Endodermal cell (in vitro differentiated cells): ENCODE data around the gene GPR176. TPM values are rescaled to one million over a fixed set of nuclear protein-coding genes. Genes with fewer than 3 reads are reported as not detected.

ENCODE experiments used
- DNase-seq: peaks from one replicate; pipeline ENCODE4 v3.0.0-alpha.2; 2017
- H3K27ac ChIP-seq: 2 replicates; pipeline ENCODE4 v1.5.1; 2013; ENCODE audit warnings: mild to moderate bottlenecking, low read depth, low read length, moderate library complexity
- H3K27me3 ChIP-seq: 2 replicates; pipeline ENCODE4 v1.6.1; 2013; ENCODE audit warnings: mild to moderate bottlenecking, low read length, moderate library complexity; ENCODE audit not compliant: insufficient read depth, control insufficient read depth, poor library complexity, severe bottlenecking
- H3K36me3 ChIP-seq: 2 replicates; pipeline ENCODE4 v1.7.0; 2013; ENCODE audit warnings: mild to moderate bottlenecking, low read length, moderate library complexity; ENCODE audit not compliant: control insufficient read depth, insufficient read depth
- H3K4me1 ChIP-seq: one replicate; pipeline ENCODE4 v1.7.0; 2013; ENCODE audit warnings: low read length; ENCODE audit not compliant: control insufficient read depth, insufficient read depth
- H3K4me3 ChIP-seq: 2 replicates; pipeline ENCODE4 v1.5.1; 2013; ENCODE audit warnings: mild to moderate bottlenecking, low read length, moderate library complexity
- H3K9ac ChIP-seq: 2 replicates; pipeline ENCODE4 v1.6.1; 2013; ENCODE audit warnings: mild to moderate bottlenecking, low read length, moderate library complexity; ENCODE audit not compliant: poor library complexity, severe bottlenecking; ENCODE audit errors: extremely low read depth
- H3K9me3 ChIP-seq: 2 replicates; pipeline ENCODE4 v1.6.1; 2013; ENCODE audit warnings: mild to moderate bottlenecking, low read length, moderate library complexity; ENCODE audit not compliant: control insufficient read depth
- H3K27ac Mint-ChIP-seq: 2 replicates; pipeline ENCODE4 v1.8.0; 2020; ENCODE audit warnings: mixed read lengths
- H3K27me3 Mint-ChIP-seq: 2 replicates; pipeline ENCODE4 v1.8.0; 2021; ENCODE audit warnings: mild to moderate bottlenecking, mixed read lengths; ENCODE audit not compliant: insufficient read depth
- H3K36me3 Mint-ChIP-seq: 2 replicates; pipeline ENCODE4 v1.8.0; 2020; ENCODE audit warnings: low read depth, mixed read lengths
- H3K4me1 Mint-ChIP-seq: 2 replicates; pipeline ENCODE4 v1.8.0; 2020; ENCODE audit warnings: mixed read lengths
- H3K4me3 Mint-ChIP-seq: 2 replicates; pipeline ENCODE4 v1.8.0; 2020; ENCODE audit warnings: mild to moderate bottlenecking, moderate library complexity, mixed read lengths
- H3K9me3 Mint-ChIP-seq: 2 replicates; pipeline ENCODE4 v1.8.0; 2020; ENCODE audit warnings: mild to moderate bottlenecking, mixed read lengths
- CTCF ChIP-seq: fragments of 200-600 bp; sonication (generic); conservative IDR thresholded peaks from 2 replicates; pipeline ENCODE4 v1.5.0; 2021; ENCODE audit warnings: antibody characterized with exemption, mild to moderate bottlenecking
- WGBS, 2 experiments: methylation state at CpG; one replicate each; pipeline versions ENCODE4 v1.1.5 to v1.1.7; 2013; ENCODE audit warnings: missing lambda C conversion rate in 2 of 2, mixed read lengths in 1 of 2; ENCODE audit not compliant: insufficient coverage in 1 of 2, insufficient read length in 1 of 2; 5-methylcytosine and 5-hydroxymethylcytosine counted together
- total RNA-seq, 2 donors: library from RNA; stranded (reverse); fragmentation: NEBNext Ultra II Directional in 1 of 2; extraction: Animal tissue kit (Norgen Biotek cat#: 25700) in 1 of 2; gene quantifications; 2 replicates in 1 of 2; 3 replicates in 1 of 2; pipeline ENCODE4 v1.2.1, GENCODE V29; 2021

GPR176 gene
- total RNA-seq, 2 donors from 2014 or later = 26.0 to 31.1 TPM

DNA sequence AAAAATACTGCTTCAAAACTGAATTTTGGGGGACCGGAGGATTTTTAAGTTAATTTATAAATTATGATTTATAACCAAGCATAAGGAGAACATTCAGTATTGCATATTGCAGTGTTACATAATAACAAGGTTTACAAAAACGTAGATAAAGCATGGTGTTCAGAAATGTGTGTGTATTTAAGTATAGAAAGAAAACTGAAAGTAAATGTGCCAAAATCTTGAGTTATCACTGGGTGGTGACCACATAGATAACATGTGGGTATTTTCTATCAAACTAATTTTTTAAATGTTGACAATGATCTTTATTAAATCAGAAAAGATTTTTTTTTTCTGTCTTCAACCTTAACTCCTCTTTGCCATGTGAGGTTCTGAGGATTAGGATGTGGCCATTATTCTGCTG, 46.5 kb upstream of the GPR176 start:
- Mint-ChIP-seq H3K27me3 (no peaks in the 10 kb centered on the region), H3K4me3 (no peak overlapping the region), H3K27ac (no peak overlapping the region), H3K9me3 (no peaks in the 10 kb centered on the region), H3K4me1 (no peaks in the 10 kb centered on the region), H3K36me3 (peaks cover 47% of the 10 kb centered on the region)
- no peak overlapping the region for H3K27ac ChIP-seq
- H3K27me3 ChIP-seq = no peaks in the 10 kb centered on the region
- H3K9me3 ChIP-seq = no peaks in the 10 kb centered on the region
- WGBS, 2 experiments = 96 to 100% methylated on average over 1 to 2 of the region's 2 CpGs
- TF ChIP-seq CTCF = no peak
- DNase-seq = no peak
- H3K9ac ChIP-seq = no peak overlapping the region
- no peak overlapping the region for H3K4me3 ChIP-seq
- no peaks in the 10 kb centered on the region for H3K4me1 ChIP-seq
- peaks cover 50% of the 10 kb centered on the region for H3K36me3 ChIP-seq

GRCh38 chr15:39963786-39964185, 43.7 kb upstream of the GPR176 start:
- Histone ChIP-seq H3K4me1 (no peaks in the 10 kb centered on the region), H3K4me3 (no peak overlapping the region), H3K36me3 (peaks cover 53% of the 10 kb centered on the region), H3K27ac (no peak overlapping the region), H3K9me3 (no peaks in the 10 kb centered on the region), H3K27me3 (no peaks in the 10 kb centered on the region), H3K9ac (no peak overlapping the region)
- Mint-ChIP-seq H3K9me3 (no peaks in the 10 kb centered on the region), H3K4me1 (no peaks in the 10 kb centered on the region), H3K4me3 (no peak overlapping the region), H3K27ac (no peak overlapping the region), H3K27me3 (no peaks in the 10 kb centered on the region), H3K36me3 (peaks cover 42% of the 10 kb centered on the region)
- TF ChIP-seq CTCF = no peak
- WGBS, 2 experiments = 93 to 95% methylated on average over 2 of the region's 2 CpGs
- DNase-seq = no peak

GRCh38 chr15:39961051-39961450, 41.0 kb upstream of the GPR176 start:
- no peak for TF ChIP-seq CTCF
- no peaks in the 10 kb centered on the region for H3K4me1 Mint-ChIP-seq
- peaks cover 45% of the 10 kb centered on the region for H3K36me3 ChIP-seq
- no peak overlapping the region for H3K4me3 ChIP-seq
- peaks cover 40% of the 10 kb centered on the region for H3K36me3 Mint-ChIP-seq
- H3K9me3 ChIP-seq = no peaks in the 10 kb centered on the region
- no peaks in the 10 kb centered on the region for H3K27me3 ChIP-seq
- no peaks in the 10 kb centered on the region for H3K9me3 Mint-ChIP-seq
- H3K27me3 Mint-ChIP-seq = no peaks in the 10 kb centered on the region
- no peak for DNase-seq
- WGBS, 2 experiments = 91% methylated on average over 1 of the region's 1 CpG; no CpG with 5 or more reads in 1 of the 2 experiments
- no peak overlapping the region for H3K4me3 Mint-ChIP-seq
- H3K4me1 ChIP-seq = no peaks in the 10 kb centered on the region
- H3K27ac Mint-ChIP-seq = no peak overlapping the region
- H3K27ac ChIP-seq = no peak overlapping the region
- no peak overlapping the region for H3K9ac ChIP-seq
